Ishikawa (cell line): ENCODE data around the gene EMCN.

ENCODE experiments used
- CEBPB ChIP-seq: IDR thresholded peaks from 2 replicates; pipeline ENCODE4 v1.6.1; 2012
- CREB1 ChIP-seq: IDR thresholded peaks from 2 replicates; pipeline ENCODE4 v1.6.1; 2012; ENCODE audit warnings: low read depth
- EGR1 ChIP-seq: IDR thresholded peaks from 2 replicates; pipeline ENCODE4 v1.6.1; 2012
- TAF1 ChIP-seq: IDR thresholded peaks from 2 replicates; pipeline ENCODE4 v1.6.1; 2012; ENCODE audit warnings: low read depth, mild to moderate bottlenecking
- TCF12 ChIP-seq: IDR thresholded peaks from 2 replicates; pipeline ENCODE4 v1.6.1; 2012; ENCODE audit warnings: low read depth
- ZBTB7A ChIP-seq: IDR thresholded peaks from 2 replicates; pipeline ENCODE4 v1.6.1; 2012; ENCODE audit warnings: low read depth

GRCh38 chr4:100547541-100548199 lies 29.8 kb upstream of the EMCN start:
- no peak for TF ChIP-seq EGR1
- no peak for TF ChIP-seq TAF1
- no peak for TF ChIP-seq CEBPB
- TF ChIP-seq ZBTB7A: no peak
- TF ChIP-seq TCF12: no peak
- no peak for TF ChIP-seq CREB1
